ENCODE results near the gene TSPAN15. TPM values are rescaled to one million over a fixed set of nuclear protein-coding genes. Genes with fewer than 3 reads are reported as not detected.
A peak's percentile ranks its signal among the peaks of the same experiment; 100 is the strongest.

TSPAN15 gene
- total and polyA plus RNA-seq, 9 donors: 52.1 to 103 (median 72.2) TPM

DNA sequence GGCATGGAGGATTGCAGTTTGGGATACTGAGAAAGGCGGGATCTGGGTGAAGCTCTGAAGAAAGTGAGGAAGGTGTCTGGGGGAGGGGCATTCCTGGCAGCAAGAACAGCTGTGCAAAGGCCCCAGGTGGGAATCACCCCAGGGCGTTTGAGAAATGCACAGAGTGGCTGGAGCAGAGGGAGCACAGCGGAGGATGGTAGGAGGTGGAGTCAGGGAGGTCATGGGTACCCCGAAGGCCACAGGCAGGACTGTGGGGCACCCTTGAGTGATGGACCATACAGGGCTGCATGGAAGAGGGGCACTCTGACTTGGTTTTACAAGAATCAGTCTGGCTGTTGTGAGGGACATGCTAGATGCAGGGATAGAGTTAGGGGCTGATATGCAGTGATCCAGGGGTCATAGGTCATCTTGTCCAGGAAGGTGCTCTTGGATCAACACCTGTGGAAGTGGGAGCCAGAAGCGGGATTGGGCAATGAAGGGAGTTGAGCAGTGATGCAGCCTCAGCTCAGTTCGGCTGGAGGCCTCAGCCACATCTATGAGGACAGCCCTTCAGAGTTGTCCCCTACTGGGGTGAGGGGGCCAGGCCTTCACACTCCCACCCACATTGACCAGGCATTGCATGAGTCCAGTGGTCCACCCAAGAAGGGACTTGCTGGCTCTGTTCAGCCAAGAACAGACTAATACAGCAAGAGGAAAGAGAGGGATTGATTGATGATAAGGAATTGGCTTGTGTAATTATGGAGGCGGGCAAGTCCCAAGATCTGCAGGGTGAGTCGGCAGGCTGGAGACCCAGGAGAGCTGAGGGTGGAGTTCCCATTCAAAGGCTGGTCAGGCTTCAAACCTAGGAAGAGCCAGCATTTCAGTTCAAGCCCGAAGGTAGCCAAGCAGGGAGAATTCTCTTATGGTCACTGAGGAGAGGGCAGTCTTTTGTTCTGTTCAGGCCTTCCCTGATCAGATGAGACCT, 48.7 kb downstream of the TSPAN15 start:
- H3K27me3 ChIP-seq (ENCODE audit: control insufficient read depth, insufficient read depth, low read length): no peaks in the 10 kb centered on the region
- peaks cover 79% of the 10 kb centered on the region for H3K4me1 ChIP-seq (ENCODE audit: control insufficient read depth, insufficient read depth, low read length)
- no peak for DNase-seq
- no peaks in the 10 kb centered on the region for H3K9me3 ChIP-seq (replicated peaks; ENCODE audit: control insufficient read depth, low read depth, low read length)
- H3K27ac ChIP-seq (ENCODE audit: low read length): peak overlapping the region; percentile 60
- H3K36me3 ChIP-seq (ENCODE audit: control insufficient read depth, insufficient read depth, low read length): peaks cover 27% of the 10 kb centered on the region
- WGBS (ENCODE audit: insufficient coverage): 77% methylated on average over 7 of the region's 9 CpGs
- H3K4me3 ChIP-seq (ENCODE audit: low read length): no peak overlapping the region

DNA sequence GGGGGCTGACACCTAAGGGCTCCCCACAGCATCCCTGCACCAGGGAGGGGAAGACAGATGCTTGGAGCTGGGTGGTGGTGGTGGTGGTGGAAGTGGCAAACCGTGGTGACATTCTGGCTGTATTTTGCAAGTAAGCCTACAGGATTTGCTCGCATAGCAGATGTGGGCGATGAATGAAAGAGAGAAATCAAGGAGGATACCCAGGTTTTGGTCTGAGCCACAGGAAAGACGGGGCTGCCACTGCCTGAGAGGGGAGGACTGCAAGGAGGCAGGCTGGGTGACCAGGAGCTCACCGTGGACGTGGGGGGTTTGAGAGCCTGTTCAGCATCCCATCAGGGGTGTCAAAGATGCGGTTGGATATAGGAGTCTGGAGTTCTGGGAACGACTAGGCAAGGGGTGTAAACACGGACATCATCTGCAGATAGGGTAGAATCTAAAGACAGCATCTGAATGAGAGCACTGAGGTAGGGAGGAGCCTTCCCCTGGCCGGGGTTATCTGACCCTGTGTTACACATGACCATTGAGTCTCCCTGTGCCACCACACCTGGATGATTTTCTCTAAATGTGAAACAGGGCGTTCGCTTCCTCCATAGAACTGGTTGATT, 49.7 kb downstream of the TSPAN15 start:
- peaks cover 77% of the 10 kb centered on the region for H3K4me1 ChIP-seq (ENCODE audit: control insufficient read depth, insufficient read depth, low read length)
- 88% methylated on average over 8 of the region's 12 CpGs for WGBS (ENCODE audit: insufficient coverage)
- no peak overlapping the region for H3K27ac ChIP-seq (ENCODE audit: low read length)
- peaks cover 27% of the 10 kb centered on the region for H3K36me3 ChIP-seq (ENCODE audit: control insufficient read depth, insufficient read depth, low read length)
- H3K4me3 ChIP-seq (ENCODE audit: low read length): no peak overlapping the region
- H3K27me3 ChIP-seq (ENCODE audit: control insufficient read depth, insufficient read depth, low read length): no peaks in the 10 kb centered on the region
- DNase-seq: no peak
- H3K9me3 ChIP-seq (replicated peaks; ENCODE audit: control insufficient read depth, low read depth, low read length): no peaks in the 10 kb centered on the region

DNA sequence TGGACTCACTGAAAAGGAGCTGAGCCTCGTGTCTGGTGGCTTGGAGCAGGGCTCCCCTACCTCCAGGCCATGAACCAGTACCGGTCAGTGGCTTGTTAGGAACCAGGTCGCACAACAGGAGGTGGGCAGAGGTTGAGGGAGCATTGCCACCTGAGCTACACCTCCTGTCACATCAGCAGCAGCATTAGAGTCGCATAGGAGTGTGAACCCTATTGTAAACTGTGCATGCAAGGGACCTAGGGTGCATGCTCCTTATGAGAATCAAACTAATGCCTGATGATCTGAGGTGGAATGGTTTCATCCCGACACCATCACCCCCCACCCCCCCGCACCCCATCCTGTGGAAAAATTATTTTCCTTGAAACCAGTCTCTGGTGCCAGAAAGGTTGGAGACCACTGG, 50.4 kb downstream of the TSPAN15 start:
- Histone ChIP-seq H3K4me3 (ENCODE audit: low read length) (no peak overlapping the region), H3K27me3 (ENCODE audit: control insufficient read depth, insufficient read depth, low read length) (no peaks in the 10 kb centered on the region), H3K36me3 (ENCODE audit: control insufficient read depth, insufficient read depth, low read length) (peaks cover 27% of the 10 kb centered on the region), H3K4me1 (ENCODE audit: control insufficient read depth, insufficient read depth, low read length) (peaks cover 75% of the 10 kb centered on the region), H3K27ac (ENCODE audit: low read length) (no peak overlapping the region), H3K9me3 (replicated peaks; ENCODE audit: control insufficient read depth, low read depth, low read length) (no peaks in the 10 kb centered on the region)
- 93% methylated on average over 2 of the region's 6 CpGs for WGBS (ENCODE audit: insufficient coverage)
- DNase-seq: no peak

DNA sequence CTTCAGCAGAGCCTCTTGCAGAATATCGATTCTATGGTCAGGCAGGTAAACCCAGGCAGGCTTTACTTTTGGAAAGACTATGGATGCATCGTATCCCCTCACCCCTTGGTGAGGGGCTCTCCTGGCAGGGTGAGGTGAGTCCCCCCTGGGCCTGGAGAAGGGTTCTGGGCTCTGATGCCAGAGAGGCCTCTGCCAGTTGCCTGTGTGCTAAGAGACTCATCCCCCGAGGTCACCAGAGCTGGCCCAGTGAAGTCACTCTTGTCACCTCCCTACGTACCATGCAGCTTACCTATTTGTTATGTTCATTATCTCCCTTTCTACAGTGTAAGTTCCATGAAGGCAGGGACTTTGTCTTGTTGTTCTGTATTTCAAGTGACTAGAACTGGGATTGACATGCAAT, 51.3 kb downstream of the TSPAN15 start:
- Histone ChIP-seq H3K27me3 (ENCODE audit: control insufficient read depth, insufficient read depth, low read length) (no peaks in the 10 kb centered on the region), H3K4me1 (ENCODE audit: control insufficient read depth, insufficient read depth, low read length) (peaks cover 75% of the 10 kb centered on the region), H3K27ac (ENCODE audit: low read length) (no peak overlapping the region), H3K4me3 (ENCODE audit: low read length) (no peak overlapping the region), H3K36me3 (ENCODE audit: control insufficient read depth, insufficient read depth, low read length) (peaks cover 27% of the 10 kb centered on the region), H3K9me3 (replicated peaks; ENCODE audit: control insufficient read depth, low read depth, low read length) (no peaks in the 10 kb centered on the region)
- 83% methylated on average over 1 of the region's 4 CpGs for WGBS (ENCODE audit: insufficient coverage)
- no peak for DNase-seq

DNA sequence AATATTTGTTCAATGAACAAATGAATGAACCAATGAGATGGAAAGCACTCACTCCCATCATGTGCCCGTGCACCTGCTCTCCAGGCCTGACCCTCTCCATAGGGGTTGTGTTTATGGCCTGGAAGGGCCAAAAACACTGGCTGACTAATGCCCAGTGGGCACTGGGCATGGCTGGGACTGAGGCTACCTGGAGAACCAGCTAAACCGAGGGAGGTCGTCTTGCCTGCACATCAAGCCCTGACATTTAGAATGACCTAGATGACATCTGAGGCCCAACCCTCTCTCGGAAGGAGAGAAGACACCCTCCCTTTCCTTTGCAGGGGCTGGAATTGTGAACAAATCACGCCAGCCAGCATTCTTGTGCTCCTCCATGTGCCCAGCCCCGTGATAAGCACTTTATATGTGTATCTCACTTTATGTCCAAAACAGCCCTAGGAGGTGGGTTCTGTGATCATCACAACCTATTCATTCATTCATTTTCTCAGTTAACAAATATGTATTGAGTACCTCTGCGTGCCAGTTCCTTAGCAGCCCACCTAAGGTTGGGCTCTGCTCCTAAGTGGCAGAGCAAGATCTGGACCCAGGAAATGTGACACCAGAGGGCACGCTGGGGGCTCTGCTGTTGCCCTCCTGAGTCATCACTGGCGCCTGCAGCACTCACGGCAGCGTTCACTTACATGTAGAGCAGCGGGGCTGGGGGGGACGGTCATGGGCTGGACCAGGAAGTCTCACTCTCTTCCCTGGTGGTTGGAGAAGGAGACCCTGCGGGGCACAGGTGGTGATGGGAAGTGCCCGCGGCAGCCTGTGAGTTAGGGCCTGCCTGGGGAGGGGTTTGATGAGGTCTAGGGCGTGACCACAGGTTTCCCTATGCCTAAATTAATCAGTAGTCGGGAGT, 52.0 kb downstream of the TSPAN15 start:
- Histone ChIP-seq H3K9me3 (replicated peaks; ENCODE audit: control insufficient read depth, low read depth, low read length) (no peaks in the 10 kb centered on the region), H3K27ac (ENCODE audit: low read length) (peak overlapping the region; percentile 56), H3K4me3 (ENCODE audit: low read length) (no peak overlapping the region), H3K27me3 (ENCODE audit: control insufficient read depth, insufficient read depth, low read length) (no peaks in the 10 kb centered on the region), H3K4me1 (ENCODE audit: control insufficient read depth, insufficient read depth, low read length) (peaks cover 70% of the 10 kb centered on the region), H3K36me3 (ENCODE audit: control insufficient read depth, insufficient read depth, low read length) (peaks cover 27% of the 10 kb centered on the region)
- DNase-seq: no peak
- WGBS (ENCODE audit: insufficient coverage): 84% methylated on average over 8 of the region's 18 CpGs

DNA sequence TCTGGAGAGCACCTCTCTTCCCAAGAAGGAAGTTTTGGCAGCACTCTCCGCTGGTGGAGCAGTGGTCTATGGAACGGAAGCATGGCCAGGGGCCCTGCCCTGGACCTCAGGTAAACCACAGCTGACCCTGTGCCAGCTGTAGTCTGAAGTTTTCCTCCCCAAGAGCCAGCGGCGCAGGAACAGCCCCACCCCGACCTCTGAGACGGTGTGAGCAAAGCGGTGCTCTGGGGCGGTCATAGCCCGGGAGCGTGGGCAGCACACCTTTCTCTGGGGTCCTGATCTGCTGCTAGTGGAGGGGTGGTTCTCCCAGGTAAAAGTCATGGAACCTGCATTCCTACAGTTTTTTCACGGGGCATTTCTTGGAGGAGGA, 52.6 kb downstream of the TSPAN15 start:
- Histone ChIP-seq H3K4me3 (ENCODE audit: low read length) (no peak overlapping the region), H3K36me3 (ENCODE audit: control insufficient read depth, insufficient read depth, low read length) (peaks cover 25% of the 10 kb centered on the region), H3K27me3 (ENCODE audit: control insufficient read depth, insufficient read depth, low read length) (no peaks in the 10 kb centered on the region), H3K9me3 (replicated peaks; ENCODE audit: control insufficient read depth, low read depth, low read length) (no peaks in the 10 kb centered on the region), H3K27ac (ENCODE audit: low read length) (peak overlapping the region; percentile 56), H3K4me1 (ENCODE audit: control insufficient read depth, insufficient read depth, low read length) (peaks cover 64% of the 10 kb centered on the region)
- 81% methylated on average over 11 of the region's 11 CpGs for WGBS (ENCODE audit: insufficient coverage)
- DNase-seq: no peak

DNA sequence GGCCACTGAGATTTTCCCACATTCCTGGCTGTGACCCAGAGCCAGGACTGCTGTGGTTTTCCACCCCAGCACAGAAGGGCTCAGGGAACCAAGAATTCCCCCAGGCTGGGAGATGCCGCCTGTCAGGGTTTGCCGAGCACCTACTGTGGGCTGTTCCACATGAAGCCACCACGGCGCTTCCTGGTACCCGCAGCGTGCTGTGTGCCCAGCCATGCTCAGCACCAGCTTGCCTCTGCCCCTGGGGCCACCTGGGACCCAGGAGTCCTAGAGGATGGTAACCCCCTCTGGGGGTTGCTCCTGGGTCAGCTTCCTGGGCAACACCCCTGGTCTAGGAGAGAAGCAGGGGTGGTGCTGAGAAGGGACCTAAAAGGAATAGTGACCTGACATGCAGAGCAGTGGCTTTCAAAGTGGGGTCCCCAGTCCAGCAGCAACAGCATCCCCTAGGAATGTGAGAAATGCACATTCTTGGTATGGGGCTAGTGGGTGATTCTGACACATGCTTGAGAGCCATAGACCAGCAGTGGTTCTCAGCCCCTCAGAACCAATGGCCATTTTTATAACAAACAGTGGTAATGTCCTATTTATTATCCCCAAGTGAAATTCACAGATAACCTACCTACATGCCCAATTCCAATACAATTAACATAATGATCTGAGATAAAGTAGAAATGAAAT, 53.4 kb downstream of the TSPAN15 start:
- Histone ChIP-seq H3K27ac (ENCODE audit: low read length) (no peak overlapping the region), H3K36me3 (ENCODE audit: control insufficient read depth, insufficient read depth, low read length) (peaks cover 25% of the 10 kb centered on the region), H3K4me3 (ENCODE audit: low read length) (no peak overlapping the region), H3K4me1 (ENCODE audit: control insufficient read depth, insufficient read depth, low read length) (peaks cover 56% of the 10 kb centered on the region), H3K9me3 (replicated peaks; ENCODE audit: control insufficient read depth, low read depth, low read length) (no peaks in the 10 kb centered on the region), H3K27me3 (ENCODE audit: control insufficient read depth, insufficient read depth, low read length) (no peaks in the 10 kb centered on the region)
- WGBS (ENCODE audit: insufficient coverage): 95% methylated on average over 6 of the region's 6 CpGs
- no peak for DNase-seq

DNA sequence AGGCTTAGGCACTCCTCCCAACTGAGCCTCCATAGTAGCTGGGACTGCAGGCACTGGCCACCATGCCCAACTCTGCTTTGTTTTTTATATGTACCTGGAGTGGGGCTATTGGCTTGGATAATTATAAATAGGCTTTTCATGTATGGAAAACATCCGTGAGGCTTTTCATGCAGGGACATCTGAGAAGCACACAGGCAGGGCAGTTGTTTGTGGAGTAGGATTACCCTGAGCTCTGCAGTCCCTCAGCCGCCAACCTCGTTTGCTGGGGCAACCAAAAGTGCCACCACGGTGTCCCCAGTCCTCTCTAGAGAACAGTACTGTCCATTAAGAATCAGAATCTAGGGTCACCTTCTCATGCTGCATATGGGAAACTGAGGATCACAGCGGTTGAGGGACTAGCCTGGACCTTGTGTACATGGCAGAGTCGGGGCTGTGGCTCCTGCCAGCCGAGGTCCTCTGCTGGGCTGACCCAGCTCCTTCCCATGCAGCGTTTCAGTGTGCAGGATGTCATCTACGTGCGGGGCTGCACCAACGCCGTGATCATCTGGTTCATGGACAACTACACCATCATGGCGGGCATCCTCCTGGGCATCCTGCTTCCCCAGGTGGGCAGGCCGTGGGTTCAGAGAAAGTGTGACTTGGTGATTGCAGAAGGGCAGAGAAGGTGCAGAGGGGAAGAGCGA, 54.5 kb downstream of the TSPAN15 start:
- Histone ChIP-seq H3K27me3 (ENCODE audit: control insufficient read depth, insufficient read depth, low read length) (no peaks in the 10 kb centered on the region), H3K36me3 (ENCODE audit: control insufficient read depth, insufficient read depth, low read length) (peaks cover 17% of the 10 kb centered on the region), H3K4me3 (ENCODE audit: low read length) (peak overlapping the region; percentile 21), H3K9me3 (replicated peaks; ENCODE audit: control insufficient read depth, low read depth, low read length) (no peaks in the 10 kb centered on the region), H3K27ac (ENCODE audit: low read length) (peak overlapping the region; percentile 57), H3K4me1 (ENCODE audit: control insufficient read depth, insufficient read depth, low read length) (peaks cover 48% of the 10 kb centered on the region)
- WGBS (ENCODE audit: insufficient coverage): 79% methylated on average over 10 of the region's 15 CpGs
- DNase-seq: no peak

DNA sequence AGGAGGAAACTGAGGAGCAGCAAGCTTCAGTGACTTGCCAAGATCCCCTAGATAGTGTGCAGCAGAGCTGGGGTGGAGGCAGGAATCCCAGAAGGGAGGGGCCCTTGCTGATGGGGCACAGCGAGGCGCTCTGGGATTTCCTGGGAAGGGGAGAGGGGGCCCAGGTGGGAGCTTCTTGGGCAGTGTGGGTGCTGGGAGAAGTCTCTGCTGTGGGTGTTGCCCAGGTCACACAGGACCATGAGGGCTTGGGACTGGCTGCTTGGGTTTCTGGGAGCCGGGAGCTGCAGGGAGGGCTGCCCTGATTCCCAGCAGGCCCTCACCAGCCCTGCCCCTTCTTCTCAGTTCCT, 55.2 kb downstream of the TSPAN15 start:
- Histone ChIP-seq H3K27me3 (ENCODE audit: control insufficient read depth, insufficient read depth, low read length) (no peaks in the 10 kb centered on the region), H3K27ac (ENCODE audit: low read length) (peak overlapping the region; percentile 57), H3K9me3 (replicated peaks; ENCODE audit: control insufficient read depth, low read depth, low read length) (no peaks in the 10 kb centered on the region), H3K4me3 (ENCODE audit: low read length) (peak overlapping the region; percentile 21), H3K4me1 (ENCODE audit: control insufficient read depth, insufficient read depth, low read length) (peaks cover 48% of the 10 kb centered on the region), H3K36me3 (ENCODE audit: control insufficient read depth, insufficient read depth, low read length) (peaks cover 16% of the 10 kb centered on the region)
- WGBS (ENCODE audit: insufficient coverage): 83% methylated on average over 2 of the region's 3 CpGs
- no peak for DNase-seq

All from muscle of leg (tissue), 11 donors.